D721Med (cell line): Measurements from ENCODE around the gene TRPV2.
"Not testable (repeated sequence)": the region's sequence is repeated elsewhere in the genome, so short reads cannot be mapped to it uniquely, and the experiment has no call there.

Experiments used
- DNase-seq: peaks from one replicate; pipeline ENCODE4 v3.0.0; 2011; ENCODE audit warnings: low spot score; ENCODE audit not compliant: insufficient read length
- FAIRE-seq: peaks from 2 replicates; lab custom pipeline; 2011; peaks lifted over from hg19 to GRCh38; lab: Jason Lieb, UNC
- TF ChIP-seq, protein P1 (sequence below): IDR thresholded peaks from 2 replicates; pipeline ENCODE4 v1.5.1; 2012; ENCODE audit warnings: mild to moderate bottlenecking, control low read depth; ENCODE audit not compliant: insufficient read depth; ENCODE audit errors: missing control alignments

Gene TRPV2

DNA sequence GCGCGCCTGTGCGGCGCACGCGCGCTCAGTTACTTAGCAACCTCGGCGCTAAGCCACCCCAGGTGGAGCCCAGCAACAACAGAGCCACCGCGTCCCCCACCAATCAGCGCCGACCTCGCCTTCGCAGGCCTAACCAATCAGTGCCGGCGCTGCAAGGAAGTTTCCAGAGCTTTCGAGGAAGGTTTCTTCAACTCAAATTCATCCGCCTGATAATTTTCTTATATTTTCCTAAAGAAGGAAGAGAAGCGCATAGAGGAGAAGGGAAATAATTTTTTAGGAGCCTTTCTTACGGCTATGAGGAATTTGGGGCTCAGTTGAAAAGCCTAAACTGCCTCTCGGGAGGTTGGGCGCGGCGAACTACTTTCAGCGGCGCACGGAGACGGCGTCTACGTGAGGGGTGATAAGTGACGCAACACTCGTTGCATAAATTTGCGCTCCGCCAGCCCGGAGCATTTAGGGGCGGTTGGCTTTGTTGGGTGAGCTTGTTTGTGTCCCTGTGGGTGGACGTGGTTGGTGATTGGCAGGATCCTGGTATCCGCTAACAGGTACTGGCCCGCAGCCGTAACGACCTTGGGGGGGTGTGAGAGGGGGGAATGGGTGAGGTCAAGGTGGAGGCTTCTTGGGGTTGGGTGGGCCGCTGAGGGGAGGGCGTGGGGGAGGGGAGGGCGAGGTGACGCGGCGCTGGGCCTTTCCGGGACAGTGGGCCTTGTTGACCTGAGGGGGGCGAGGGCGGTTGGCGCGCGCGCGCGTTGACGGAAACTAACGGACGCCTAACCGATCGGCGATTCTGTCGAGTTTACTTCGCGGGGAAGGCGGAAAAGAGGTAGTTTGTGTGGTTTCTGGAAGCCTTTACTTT lies 34.5 kb upstream of the TRPV2 start, which contains the start of gene UBB:
UBB (plus strand) TSS at position 452 of the 856 bp plus-strand sequence. CDS start 817 bp downstream, outside the sequence.
- TF ChIP-seq, protein P1, sequence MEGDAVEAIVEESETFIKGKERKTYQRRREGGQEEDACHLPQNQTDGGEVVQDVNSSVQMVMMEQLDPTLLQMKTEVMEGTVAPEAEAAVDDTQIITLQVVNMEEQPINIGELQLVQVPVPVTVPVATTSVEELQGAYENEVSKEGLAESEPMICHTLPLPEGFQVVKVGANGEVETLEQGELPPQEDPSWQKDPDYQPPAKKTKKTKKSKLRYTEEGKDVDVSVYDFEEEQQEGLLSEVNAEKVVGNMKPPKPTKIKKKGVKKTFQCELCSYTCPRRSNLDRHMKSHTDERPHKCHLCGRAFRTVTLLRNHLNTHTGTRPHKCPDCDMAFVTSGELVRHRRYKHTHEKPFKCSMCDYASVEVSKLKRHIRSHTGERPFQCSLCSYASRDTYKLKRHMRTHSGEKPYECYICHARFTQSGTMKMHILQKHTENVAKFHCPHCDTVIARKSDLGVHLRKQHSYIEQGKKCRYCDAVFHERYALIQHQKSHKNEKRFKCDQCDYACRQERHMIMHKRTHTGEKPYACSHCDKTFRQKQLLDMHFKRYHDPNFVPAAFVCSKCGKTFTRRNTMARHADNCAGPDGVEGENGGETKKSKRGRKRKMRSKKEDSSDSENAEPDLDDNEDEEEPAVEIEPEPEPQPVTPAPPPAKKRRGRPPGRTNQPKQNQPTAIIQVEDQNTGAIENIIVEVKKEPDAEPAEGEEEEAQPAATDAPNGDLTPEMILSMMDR: no peak
- no peak for FAIRE-seq
- peak; percentile 62 for DNase-seq

DNA sequence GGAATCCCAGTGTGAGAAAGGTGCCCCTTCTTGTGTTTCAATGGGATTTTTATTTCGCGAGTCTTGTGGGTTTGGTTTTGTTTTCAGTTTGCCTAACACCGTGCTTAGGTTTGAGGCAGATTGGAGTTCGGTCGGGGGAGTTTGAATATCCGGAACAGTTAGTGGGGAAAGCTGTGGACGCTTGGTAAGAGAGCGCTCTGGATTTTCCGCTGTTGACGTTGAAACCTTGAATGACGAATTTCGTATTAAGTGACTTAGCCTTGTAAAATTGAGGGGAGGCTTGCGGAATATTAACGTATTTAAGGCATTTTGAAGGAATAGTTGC lies 33.9 kb upstream of the TRPV2 start:
- DNase-seq (no peak), FAIRE-seq (no peak)
- TF ChIP-seq, protein P1: no peak

DNA sequence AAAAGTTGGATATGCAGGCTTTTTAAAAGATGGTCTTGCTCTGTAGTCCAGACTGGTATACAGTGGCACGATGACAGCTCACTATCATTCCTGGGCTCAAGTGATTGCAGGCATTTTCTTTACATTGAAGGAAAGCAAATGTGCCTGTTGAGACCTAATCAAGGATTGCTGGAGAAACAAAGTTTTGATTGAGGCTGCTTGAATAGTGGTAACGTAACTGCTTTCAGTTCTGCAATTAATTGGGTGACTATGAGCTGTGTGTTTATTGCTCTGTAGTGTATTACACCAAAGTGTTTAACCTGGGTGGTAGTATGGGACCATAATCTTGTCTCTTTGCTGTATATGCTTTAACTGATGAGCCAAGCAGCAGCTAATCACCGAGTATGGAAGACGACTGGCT lies 32.2 kb upstream of the TRPV2 start:
- FAIRE-seq (no peak), DNase-seq (no peak)
- TF ChIP-seq, protein P1: no peak

DNA sequence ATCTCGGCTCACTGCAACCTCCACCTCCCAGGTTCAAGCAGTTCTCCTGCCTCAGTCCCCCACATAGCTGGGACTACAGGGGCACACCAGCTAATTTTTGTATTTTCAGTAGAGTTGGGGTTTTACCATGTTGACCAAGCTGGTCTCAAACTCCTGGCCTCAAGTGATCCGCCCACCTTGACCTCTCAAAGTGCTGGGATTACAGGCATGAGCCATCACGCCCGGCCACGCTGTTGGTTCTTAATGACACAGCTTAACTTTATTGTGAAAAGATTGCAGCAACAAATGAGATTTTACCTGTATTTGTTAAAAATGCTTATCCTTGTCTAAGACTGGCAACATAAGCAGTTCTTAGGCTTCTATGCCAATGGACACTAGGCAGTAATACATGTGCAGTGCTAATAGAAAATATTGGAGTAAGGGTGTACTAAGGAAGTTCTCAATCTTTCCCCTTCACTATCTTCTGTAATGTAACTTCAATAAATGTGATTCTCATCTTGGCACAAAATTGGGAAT lies 31.5 kb upstream of the TRPV2 start:
- TF ChIP-seq, protein P1: no peak
- DNase-seq (no peak), FAIRE-seq (no peak)

DNA sequence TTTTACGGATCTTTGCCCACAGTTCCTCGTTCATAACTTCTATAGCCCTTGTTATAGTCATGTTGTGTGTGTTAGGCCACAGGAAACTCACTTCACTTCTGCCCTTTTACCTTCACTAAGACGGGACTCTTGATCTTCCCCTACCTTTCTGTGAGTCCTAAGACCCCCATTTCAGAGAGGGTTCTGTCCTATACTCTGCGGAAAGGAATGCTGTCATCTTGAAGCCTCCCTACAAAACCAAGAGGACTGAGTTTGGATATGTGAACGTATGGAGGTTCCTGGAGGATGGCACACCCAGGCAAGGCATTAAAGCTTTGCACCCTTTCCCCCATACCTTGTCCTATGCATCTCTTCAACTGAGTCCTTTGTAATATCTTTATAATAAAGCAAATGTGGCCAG lies 30.8 kb upstream of the TRPV2 start:
- no peak for FAIRE-seq
- TF ChIP-seq, protein P1: no peak
- DNase-seq: no peak

DNA sequence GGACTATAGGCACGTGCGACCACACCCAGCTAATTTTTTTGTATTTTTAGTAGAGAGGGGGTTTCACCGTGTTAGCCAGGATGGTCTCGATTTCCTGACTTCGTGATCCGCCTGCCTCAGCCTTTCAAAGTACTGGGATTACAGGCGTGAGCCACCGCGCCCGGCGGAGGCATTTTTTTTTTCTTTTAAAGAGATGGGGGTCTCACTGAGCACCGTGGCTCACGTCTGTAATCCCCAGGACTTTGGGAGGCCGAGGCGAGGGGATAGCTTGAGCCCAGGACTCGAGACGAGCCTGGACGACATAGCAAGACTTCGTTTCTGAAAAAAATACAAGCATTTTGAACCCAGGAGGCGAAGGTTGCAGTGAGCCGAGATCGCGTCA lies 29.3 kb upstream of the TRPV2 start:
- not testable (repeated sequence) for FAIRE-seq, DNase-seq

DNA sequence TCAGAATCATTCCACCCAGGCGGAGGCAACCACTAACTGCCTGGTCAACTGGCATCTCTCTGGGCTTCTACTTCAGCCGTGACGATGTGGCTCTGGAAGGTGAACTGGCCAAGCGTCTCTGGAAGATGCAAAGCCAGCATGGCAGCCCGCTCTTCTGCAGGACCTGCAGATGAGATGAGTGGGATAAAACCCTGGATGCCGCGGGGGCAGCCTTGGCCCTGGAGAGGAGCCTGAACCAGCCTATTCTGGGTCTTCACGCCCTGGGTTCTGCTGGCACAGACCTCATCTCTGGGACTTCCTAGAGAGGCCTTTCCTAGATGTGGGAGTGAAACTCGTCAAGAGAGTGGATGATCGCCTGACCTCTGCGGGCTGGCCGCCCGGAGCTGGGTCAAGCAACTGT lies 23.9 kb upstream of the TRPV2 start:
- FAIRE-seq: no peak
- no peak for DNase-seq
- TF ChIP-seq, protein P1: no peak

DNA sequence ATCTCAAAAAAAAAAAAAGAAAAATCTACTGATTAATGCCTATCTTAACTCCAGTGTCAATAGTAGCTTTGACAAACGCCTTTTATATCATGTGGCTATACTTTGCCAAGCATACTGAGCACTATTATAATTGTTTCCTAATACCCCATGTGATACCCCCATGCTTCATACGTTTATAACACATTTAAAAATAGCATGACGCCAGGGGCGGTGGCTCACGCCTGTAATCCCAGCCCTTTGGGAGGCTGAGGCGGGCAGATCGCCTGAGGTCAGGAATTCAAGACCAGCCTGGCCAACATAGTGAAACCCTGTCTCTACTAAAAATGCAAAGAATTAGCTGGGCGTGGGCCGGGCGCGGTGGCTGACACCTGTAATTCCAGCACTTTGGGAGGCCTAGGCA lies 22.9 kb upstream of the TRPV2 start:
- not testable (repeated sequence) for FAIRE-seq, DNase-seq

DNA sequence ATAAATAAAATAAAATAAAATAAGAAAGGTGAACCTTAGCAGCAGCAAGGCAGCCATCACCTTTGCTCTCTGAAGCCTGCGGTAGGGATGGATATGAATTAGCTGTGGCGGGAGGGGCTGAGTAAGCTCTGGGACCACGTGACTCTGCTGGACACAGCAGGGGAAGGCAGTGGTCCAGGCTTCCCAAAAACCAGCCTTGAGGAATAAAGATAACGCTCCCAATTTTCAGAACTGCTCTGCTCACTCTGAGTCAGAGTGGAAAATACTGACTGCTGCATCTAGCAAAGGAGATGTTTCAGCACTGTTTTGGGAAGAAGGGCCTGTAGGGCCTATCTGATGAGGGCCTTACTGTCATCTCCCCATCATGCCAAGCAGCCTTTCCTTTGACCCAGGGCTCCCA lies 19.5 kb upstream of the TRPV2 start:
- FAIRE-seq, DNase-seq: not testable (repeated sequence)

DNA sequence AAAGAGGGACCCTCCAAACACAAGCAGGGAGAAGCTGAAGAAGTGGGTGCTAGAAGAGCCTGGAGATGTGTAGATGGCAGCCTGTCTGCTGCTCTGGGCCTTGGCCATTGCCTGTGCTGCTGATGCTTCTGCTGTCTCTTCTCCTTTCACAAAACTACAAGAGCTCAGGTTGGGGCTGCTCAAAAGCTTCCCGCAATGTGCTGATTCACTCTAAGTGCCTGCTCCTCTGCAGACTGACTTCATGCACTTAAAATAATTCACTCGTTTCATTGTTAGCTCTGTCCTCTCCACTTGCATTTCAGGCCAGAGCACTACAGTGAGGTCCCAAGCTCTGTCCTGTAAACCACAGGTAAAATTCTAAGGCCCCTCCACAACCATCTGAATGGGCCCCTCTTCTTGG lies 18.7 kb upstream of the TRPV2 start:
- not testable (repeated sequence) for DNase-seq, FAIRE-seq
